ENCODE measurements around the gene CREM. TPM values are rescaled to one million over a fixed set of nuclear protein-coding genes. Genes with fewer than 3 reads are reported as not detected.

Gene CREM
- total RNA-seq, 1 experiment from 2014 or later = 24.7 TPM

- no peak overlapping the region for H3K27ac Mint-ChIP-seq (ENCODE audit: unreplicated experiment)
- ChIA-PET CTCF (interaction anchor here (2.8 kb wide), 1 partner anchor 10 kb away, joined by 9 read pairs; no protein-coding TSS in a partner anchor), POLR2A (no interaction called here)
- H3K4me1 Mint-ChIP-seq (ENCODE audit: low read depth, unreplicated experiment) = peaks cover 3% of the 10 kb centered on the region
- DNase-seq = no peak
- H3K4me1 ChIP-seq = no peaks in the 10 kb centered on the region
- no peak overlapping the region for H3K4me3 Mint-ChIP-seq (ENCODE audit: unreplicated experiment)
- H3K9me3 ChIP-seq = no peaks in the 10 kb centered on the region
- no peak for TF ChIP-seq CTCF (IDR thresholded peaks at IDR 0.05; ENCODE audit: insufficient read depth in 1 of 2, low read depth in 1 of 2, low read length in 1 of 2, severe bottlenecking in 1 of 2, unreplicated experiment in 1 of 2)
- BruUV-seq (replicated peaks) = no TSS peak
- H3K36me3 ChIP-seq (ENCODE audit: control insufficient read depth, insufficient read depth, low read length) = no peaks in the 10 kb centered on the region
- intact Hi-C loops (cut with micrococcal nuclease; ENCODE audit: unreplicated experiment) = no loop called here
- H3K9me3 Mint-ChIP-seq (ENCODE audit: unreplicated experiment) = no peaks in the 10 kb centered on the region
- no peak overlapping the region for H3K4me3 ChIP-seq (ENCODE audit: low read depth, low read length)
- no peaks in the 10 kb centered on the region for H3K27me3 Mint-ChIP-seq (ENCODE audit: insufficient read depth, unreplicated experiment)
- H3K27me3 ChIP-seq (replicated peaks; ENCODE audit: control insufficient read depth, insufficient read depth, low read length) = no peaks in the 10 kb centered on the region
- H3K36me3 Mint-ChIP-seq (ENCODE audit: insufficient read depth, unreplicated experiment) = no peaks in the 10 kb centered on the region
Measured at GRCh38 chr10:35206274-35206673, 79.6 kb downstream of the CREM start.

- no TSS peak for BruUV-seq (replicated peaks)
- no peak overlapping the region for H3K27ac Mint-ChIP-seq (ENCODE audit: unreplicated experiment)
- peaks cover 9% of the 10 kb centered on the region for H3K4me1 Mint-ChIP-seq (ENCODE audit: low read depth, unreplicated experiment)
Measured at GRCh38 chr10:35208536-35208935, 81.9 kb downstream of the CREM start.

GRCh38 chr10:35208949-35209613 lies 82.4 kb downstream of the CREM start:
- no peak for TF ChIP-seq CTCF (IDR thresholded peaks at IDR 0.05; ENCODE audit: insufficient read depth in 1 of 2, low read depth in 1 of 2, low read length in 1 of 2, severe bottlenecking in 1 of 2, unreplicated experiment in 1 of 2)
- BruUV-seq (replicated peaks) = no TSS peak
- no peak for DNase-seq
- intact Hi-C loops (cut with micrococcal nuclease; ENCODE audit: unreplicated experiment) = no loop called here
- POLR2A ChIA-PET = interaction anchor here (0.6 kb wide), 1 partner anchor 85 kb away, joined by 3 read pairs; no protein-coding TSS in a partner anchor
- Mint-ChIP-seq H3K4me3 (ENCODE audit: unreplicated experiment) (no peak overlapping the region), H3K36me3 (ENCODE audit: insufficient read depth, unreplicated experiment) (no peaks in the 10 kb centered on the region), H3K27ac (ENCODE audit: unreplicated experiment) (no peak overlapping the region), H3K27me3 (ENCODE audit: insufficient read depth, unreplicated experiment) (no peaks in the 10 kb centered on the region), H3K9me3 (ENCODE audit: unreplicated experiment) (no peaks in the 10 kb centered on the region), H3K4me1 (ENCODE audit: low read depth, unreplicated experiment) (peaks cover 9% of the 10 kb centered on the region)
- H3K27me3 ChIP-seq (replicated peaks; ENCODE audit: control insufficient read depth, insufficient read depth, low read length) = no peaks in the 10 kb centered on the region
- H3K36me3 ChIP-seq (ENCODE audit: control insufficient read depth, insufficient read depth, low read length) = no peaks in the 10 kb centered on the region
- H3K9me3 ChIP-seq = no peaks in the 10 kb centered on the region
- no peaks in the 10 kb centered on the region for H3K4me1 ChIP-seq
- H3K4me3 ChIP-seq (ENCODE audit: low read depth, low read length) = no peak overlapping the region
- CTCF ChIA-PET = interaction anchor here (1.1 kb wide), 1 partner anchor 9 kb away, joined by 3 read pairs; no protein-coding TSS in a partner anchor

More at GRCh38 chr10:35208536-35208935, 81.9 kb downstream of the CREM start:
- H3K4me3 ChIP-seq (ENCODE audit: low read depth, low read length) = no peak overlapping the region
- Mint-ChIP-seq H3K36me3 (ENCODE audit: insufficient read depth, unreplicated experiment) (no peaks in the 10 kb centered on the region), H3K4me3 (ENCODE audit: unreplicated experiment) (no peak overlapping the region), H3K27me3 (ENCODE audit: insufficient read depth, unreplicated experiment) (no peaks in the 10 kb centered on the region), H3K9me3 (ENCODE audit: unreplicated experiment) (no peaks in the 10 kb centered on the region)
- H3K9me3 ChIP-seq = no peaks in the 10 kb centered on the region
- TF ChIP-seq CTCF (IDR thresholded peaks at IDR 0.05; ENCODE audit: insufficient read depth in 1 of 2, low read depth in 1 of 2, low read length in 1 of 2, severe bottlenecking in 1 of 2, unreplicated experiment in 1 of 2) = no peak
- H3K4me1 ChIP-seq = no peaks in the 10 kb centered on the region
- POLR2A ChIA-PET = no interaction called here
- DNase-seq = no peak
- intact Hi-C loops (cut with micrococcal nuclease; ENCODE audit: unreplicated experiment) = no loop called here
- no peaks in the 10 kb centered on the region for H3K36me3 ChIP-seq (ENCODE audit: control insufficient read depth, insufficient read depth, low read length)
- no peaks in the 10 kb centered on the region for H3K27me3 ChIP-seq (replicated peaks; ENCODE audit: control insufficient read depth, insufficient read depth, low read length)
- CTCF ChIA-PET = interaction anchor here (1.1 kb wide), 1 partner anchor 9 kb away, joined by 3 read pairs; no protein-coding TSS in a partner anchor

All from Caco-2 (cell line).